HG02981 (cell line): ENCODE data around the gene PRDM7.
"Not testable (repeated sequence)": the region's sequence is repeated elsewhere in the genome, so short reads cannot be mapped to it uniquely, and the experiment has no call there.

Experiments used
- ATAC-seq: cut with Tn5 transposase; IDR thresholded peaks from one replicate; pipeline ENCODE4 v1.9.1; 2021; ENCODE audit warnings: mild to moderate bottlenecking, moderate library complexity; ENCODE audit not compliant: unreplicated experiment

PRDM7 gene

DNA sequence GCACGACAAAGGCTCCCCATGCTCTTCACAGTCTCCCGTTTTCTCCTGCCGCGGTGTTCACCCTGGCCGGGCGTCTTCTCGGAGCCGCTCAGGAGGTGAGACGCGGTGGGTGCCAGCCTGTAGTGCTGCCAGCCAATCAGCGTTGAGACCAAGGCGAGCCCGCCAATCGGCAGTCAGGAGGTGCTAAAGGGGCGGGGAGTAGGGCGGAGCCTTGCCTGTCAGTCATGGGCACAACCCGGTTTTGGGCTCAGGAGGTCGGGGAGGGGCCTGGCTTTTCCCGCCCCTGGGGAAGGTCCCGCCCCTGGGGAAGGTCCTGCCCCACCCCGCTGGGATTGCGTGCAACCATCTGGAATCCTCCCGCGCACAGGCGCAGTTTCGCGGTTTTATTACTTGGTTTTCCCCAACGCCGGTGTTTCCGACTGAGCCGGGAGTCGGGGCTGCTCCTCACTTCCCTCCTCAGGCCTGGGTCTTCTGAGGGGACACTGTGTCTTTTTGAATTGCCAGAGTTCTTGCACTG is at the start of gene PRDM7:
Gene PRDM7 (minus strand): TSS at position 92 of the 517 bp plus-strand sequence. CDS start 1,421 bp downstream, outside the sequence.
- ATAC-seq = peak; percentile 89

DNA sequence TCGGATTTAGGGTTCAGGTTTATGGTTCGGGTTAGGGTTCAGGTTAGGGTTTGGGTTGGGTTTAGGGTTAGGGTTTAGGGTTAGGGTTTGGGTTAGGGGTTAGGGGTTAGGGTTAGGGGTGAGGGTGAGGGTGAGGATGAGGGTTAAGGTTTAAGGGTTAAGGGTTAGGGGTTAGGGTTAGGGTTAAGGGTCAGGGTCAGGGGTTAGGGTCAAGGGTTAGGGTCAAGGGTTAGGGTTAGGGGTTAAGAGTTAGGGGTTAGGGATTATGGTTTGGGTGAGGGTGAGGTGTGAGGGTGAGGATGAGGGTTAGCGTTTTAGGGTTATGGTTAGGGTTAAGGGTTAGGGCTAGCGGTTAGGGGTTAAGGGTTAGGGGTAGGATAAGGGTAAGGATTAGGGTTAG is 44.7 kb upstream of the PRDM7 start:
- ATAC-seq = not testable (repeated sequence)

DNA sequence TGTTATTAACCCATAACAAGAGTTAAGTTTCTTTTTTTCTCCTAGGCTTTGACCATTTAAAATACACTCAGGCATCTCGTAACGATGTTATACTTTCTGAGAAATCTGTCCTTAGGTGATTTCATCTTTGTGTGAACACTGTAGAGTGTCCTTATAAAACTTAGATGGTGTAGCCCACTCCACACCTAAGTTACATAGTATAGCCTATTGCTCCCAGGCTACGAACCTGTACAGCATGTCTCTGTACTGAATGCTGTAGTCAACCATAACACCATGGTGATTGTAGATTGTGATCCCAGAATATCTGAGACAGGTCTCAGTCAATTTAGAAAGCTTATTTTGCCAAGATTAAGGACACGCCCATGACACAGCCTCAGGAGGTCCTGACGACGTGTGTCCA is 30.5 kb upstream of the PRDM7 start:
- not testable (repeated sequence) for ATAC-seq

DNA sequence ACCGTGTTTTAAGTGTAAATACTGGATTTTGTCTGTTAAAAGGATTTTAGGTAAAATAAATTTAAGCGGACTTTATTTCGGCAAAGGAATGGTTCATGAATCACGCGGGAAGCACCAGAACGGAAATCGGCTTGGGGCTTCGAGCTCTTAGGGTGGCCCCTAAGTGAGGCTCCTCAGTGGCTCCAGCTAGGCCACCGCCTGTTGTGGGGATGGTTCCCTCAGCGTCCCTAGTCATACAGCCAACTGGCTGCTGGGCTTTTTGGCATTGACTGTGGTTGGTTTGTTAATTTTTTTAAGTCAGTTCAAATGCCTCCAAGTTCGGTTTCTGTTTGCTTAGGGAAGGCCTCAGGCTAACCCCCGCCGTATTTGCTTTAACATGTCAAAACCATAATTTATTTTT is 29.9 kb upstream of the PRDM7 start:
- not testable (repeated sequence) for ATAC-seq

GRCh38 chr16:90106271-90106670 is 29.1 kb upstream of the PRDM7 start:
- not testable (repeated sequence) for ATAC-seq

GRCh38 chr16:90104725-90105124 is 27.6 kb upstream of the PRDM7 start:
- not testable (repeated sequence) for ATAC-seq

DNA sequence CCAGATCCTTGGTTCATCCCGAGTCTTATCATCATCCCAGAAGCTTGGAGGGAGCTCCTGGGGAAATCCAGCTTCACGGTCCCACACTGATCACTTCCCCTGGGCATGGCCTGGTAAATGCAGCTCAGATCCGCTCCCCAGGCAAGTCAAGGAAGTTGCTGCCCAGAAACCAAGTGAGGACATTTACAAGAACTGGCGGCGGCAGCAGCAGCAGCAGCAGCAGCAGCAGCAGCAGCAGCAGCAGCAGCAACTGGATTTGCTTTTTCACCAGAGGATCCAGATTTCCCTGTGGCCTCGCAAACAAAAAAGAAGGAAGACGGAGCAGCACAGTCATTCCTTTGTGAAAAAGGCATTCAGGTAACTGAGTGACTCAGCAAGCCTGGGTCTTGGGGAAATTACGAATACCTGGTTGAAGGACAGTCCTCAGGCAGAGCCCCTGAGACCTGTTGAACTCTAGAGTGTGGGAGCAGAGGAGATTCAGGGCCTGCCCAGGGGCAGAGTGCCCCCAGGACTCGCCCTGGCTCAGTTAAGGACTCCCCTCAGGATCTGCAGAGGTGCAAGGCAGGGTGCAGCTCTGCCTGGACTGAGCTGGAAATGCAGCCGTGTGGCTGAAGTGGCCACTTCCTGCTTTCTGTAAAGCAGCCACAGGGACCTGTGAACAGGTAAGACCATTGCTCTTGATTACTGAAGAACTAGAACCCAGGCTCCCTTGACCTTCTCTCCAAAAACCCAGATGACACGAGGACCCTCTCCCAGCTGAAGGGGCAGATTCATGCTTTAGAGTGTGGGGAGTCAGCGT is 25.2 kb upstream of the PRDM7 start:
- ATAC-seq = not testable (repeated sequence)

DNA sequence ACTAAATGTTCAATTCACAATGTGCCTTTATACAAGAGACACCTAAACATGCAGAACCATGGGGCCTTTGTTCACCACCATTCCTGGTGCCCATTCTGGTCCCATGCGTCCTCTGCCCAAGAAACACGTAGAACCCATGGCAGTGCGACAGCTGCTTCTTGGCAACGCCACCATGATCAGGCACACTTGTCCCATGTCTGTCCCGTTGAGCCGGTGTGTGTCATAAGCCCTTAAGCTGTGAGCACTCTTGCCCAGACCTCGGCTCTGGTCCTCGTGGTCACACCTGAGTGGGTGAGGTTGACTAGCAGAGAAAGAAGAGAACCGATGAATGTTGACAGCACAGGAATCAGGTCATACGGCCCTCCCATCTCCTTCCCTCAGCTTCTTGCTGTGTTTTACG is 24.2 kb upstream of the PRDM7 start:
- not testable (repeated sequence) for ATAC-seq

GRCh38 chr16:90100790-90101189 is 23.7 kb upstream of the PRDM7 start:
- ATAC-seq = not testable (repeated sequence)

DNA sequence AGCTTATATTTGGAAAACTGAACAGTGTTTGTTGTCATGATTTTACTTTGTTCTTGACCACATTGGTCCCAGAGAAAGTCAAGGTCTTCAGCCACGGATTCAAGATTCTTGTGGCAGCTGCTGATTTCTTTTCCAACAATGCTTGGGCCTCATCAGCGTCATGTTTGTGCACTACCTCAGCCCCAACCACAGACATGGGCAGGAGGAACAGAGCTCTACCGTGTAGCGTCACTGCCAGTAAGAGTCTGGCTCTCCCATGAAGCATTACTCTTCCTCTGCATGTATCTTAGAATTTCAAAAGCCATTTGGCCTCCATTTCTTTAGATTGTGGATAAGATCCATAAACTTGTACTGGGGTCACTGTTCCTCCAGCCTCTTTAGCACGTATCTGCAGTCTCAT is 23.1 kb upstream of the PRDM7 start:
- ATAC-seq = not testable (repeated sequence)

GRCh38 chr16:90098936-90099335 is 21.8 kb upstream of the PRDM7 start:
- not testable (repeated sequence) for ATAC-seq

GRCh38 chr16:90097010-90097684 is 20.0 kb upstream of the PRDM7 start:
- not testable (repeated sequence) for ATAC-seq

- ATAC-seq = not testable (repeated sequence)
These were observed 17.7 kb upstream of the PRDM7 start for GRCh38 chr16:90094791-90095190.

- not testable (repeated sequence) for ATAC-seq
These were observed 17.2 kb upstream of the PRDM7 start for GRCh38 chr16:90094296-90094695.

- ATAC-seq = not testable (repeated sequence)
These were observed 16.7 kb upstream of the PRDM7 start for GRCh38 chr16:90093799-90094198.

- not testable (repeated sequence) for ATAC-seq
These were observed 15.7 kb upstream of the PRDM7 start for GRCh38 chr16:90092781-90093180.

- ATAC-seq = no peak
These were observed 7.3 kb upstream of the PRDM7 start for GRCh38 chr16:90084215-90084950.

DNA sequence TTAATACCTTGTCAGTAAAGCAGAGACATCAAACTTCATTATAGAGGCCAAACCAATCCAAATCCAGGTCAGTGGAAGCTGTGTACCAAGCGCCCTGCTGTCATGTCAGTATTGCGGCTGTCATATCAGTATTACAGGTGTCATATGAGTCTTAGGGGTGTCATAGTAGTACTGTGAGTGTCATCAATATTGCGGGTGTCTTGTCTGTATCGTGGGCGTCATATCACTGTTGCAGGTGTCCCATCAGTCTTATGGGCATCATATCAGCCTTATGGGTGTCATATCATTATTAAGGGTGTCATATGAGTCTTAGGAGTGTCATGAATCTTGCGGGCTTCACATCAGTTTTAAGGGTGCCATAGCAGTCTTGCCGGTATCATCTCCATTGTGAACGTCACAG is 6.0 kb upstream of the PRDM7 start:
- ATAC-seq = no peak

DNA sequence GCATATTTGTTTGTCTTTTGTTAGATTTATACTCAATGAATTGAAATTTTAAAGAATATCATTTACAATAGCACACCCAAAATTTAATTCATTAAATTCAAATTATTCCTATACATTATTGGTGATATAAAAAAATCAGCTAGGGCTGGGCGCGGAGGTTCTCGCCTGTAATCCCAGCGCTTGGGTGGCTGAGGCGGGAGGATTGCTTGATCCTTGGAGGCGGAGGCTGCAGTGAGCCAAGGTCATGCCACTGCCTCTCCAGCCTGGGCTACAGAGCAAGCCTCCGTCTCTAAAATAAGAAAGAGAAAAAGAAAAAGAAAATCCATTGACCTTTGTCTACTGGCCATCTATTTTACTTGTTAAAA is 4.5 kb upstream of the PRDM7 start:
- ATAC-seq = no peak

GRCh38 chr16:90078579-90078895 is 1.4 kb upstream of the PRDM7 start:
- ATAC-seq = no peak
